LNCaP clone FGC (cell line): ENCODE measurements around the gene GRK6.

Source experiments
- DNase-seq: peaks from one replicate; pipeline ENCODE4 v3.0.0-alpha.2; 2011; ENCODE audit warnings: low read depth
- H3K4me3 ChIP-seq: 2 replicates; pipeline ENCODE4 v1.5.1; 2011; ENCODE audit warnings: mild to moderate bottlenecking, low read depth, low read length, control low read depth
- TF ChIP-seq, protein P1 (sequence below): IDR thresholded peaks from 2 replicates; pipeline ENCODE4 v1.5.1; 2012; ENCODE audit warnings: mild to moderate bottlenecking; ENCODE audit not compliant: control insufficient read depth, insufficient read depth; ENCODE audit errors: extremely low read depth

The GRK6 gene

GRCh38 chr5:177390363-177391300, 35.8 kb upstream of the GRK6 start:
- no peak overlapping the region for H3K4me3 ChIP-seq
- DNase-seq: peak; percentile 75
- TF ChIP-seq, protein P1, sequence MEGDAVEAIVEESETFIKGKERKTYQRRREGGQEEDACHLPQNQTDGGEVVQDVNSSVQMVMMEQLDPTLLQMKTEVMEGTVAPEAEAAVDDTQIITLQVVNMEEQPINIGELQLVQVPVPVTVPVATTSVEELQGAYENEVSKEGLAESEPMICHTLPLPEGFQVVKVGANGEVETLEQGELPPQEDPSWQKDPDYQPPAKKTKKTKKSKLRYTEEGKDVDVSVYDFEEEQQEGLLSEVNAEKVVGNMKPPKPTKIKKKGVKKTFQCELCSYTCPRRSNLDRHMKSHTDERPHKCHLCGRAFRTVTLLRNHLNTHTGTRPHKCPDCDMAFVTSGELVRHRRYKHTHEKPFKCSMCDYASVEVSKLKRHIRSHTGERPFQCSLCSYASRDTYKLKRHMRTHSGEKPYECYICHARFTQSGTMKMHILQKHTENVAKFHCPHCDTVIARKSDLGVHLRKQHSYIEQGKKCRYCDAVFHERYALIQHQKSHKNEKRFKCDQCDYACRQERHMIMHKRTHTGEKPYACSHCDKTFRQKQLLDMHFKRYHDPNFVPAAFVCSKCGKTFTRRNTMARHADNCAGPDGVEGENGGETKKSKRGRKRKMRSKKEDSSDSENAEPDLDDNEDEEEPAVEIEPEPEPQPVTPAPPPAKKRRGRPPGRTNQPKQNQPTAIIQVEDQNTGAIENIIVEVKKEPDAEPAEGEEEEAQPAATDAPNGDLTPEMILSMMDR: peak; percentile 94

- TF ChIP-seq, protein P1: no peak
- DNase-seq: no peak
- H3K4me3 ChIP-seq: no peak overlapping the region
Observed at GRCh38 chr5:177392765-177393164, 33.7 kb upstream of the GRK6 start.

- TF ChIP-seq, protein P1: no peak
- H3K4me3 ChIP-seq: no peak overlapping the region
- DNase-seq: no peak
Observed at GRCh38 chr5:177393206-177393765, 33.2 kb upstream of the GRK6 start.

GRCh38 chr5:177393990-177394389, 32.5 kb upstream of the GRK6 start:
- H3K4me3 ChIP-seq: no peak overlapping the region
- TF ChIP-seq, protein P1: no peak
- DNase-seq: no peak

DNA sequence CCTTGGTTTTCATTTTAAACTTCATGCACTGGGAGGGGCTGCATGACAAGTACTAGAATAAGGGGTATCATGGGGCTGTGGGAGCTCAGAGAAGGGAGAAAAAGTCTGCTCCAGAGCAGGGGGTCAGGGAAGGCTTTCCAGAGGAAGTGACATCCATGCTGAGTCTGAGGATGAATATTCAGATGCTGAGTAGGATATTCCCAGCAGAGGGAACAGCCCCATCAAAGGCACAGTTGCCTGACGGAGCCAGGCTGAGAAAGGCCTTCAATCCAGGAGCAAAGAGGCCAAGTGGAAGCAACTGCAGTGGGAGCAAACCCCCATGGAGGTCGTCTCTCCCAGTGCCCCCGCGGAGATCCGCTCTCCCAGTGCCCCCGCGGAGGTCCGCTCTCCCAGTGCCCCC, 30.4 kb upstream of the GRK6 start:
- TF ChIP-seq, protein P1: no peak

DNA sequence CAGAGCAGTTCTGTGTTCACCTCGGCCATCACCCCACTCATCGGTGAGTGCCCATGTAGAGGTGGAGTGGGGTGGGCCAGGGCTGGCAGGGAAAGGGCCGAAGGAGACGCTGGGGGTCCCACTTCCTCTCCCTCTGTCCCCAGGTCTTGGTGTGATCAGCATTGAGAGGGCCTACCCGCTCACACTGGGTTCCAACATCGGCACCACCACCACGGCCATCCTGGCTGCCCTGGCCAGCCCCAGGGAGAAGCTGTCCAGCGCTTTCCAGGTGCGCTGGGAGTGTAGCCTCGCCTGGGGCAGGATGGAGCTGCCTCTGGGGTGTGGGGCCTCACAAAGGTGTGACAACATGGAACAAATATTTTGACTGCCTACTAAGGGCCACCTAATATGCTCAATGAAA, 29.7 kb upstream of the GRK6 start:
- H3K4me3 ChIP-seq: no peak overlapping the region
- TF ChIP-seq, protein P1: no peak
- no peak for DNase-seq

More for the DNA sequence above, 30.4 kb upstream of the GRK6 start:
- DNase-seq: no peak
- no peak overlapping the region for H3K4me3 ChIP-seq
